Measurements from ENCODE around the gene P2RX2. TPM values are rescaled to one million over a fixed set of nuclear protein-coding genes. Genes with fewer than 3 reads are reported as not detected.
A peak's percentile ranks its signal among the peaks of the same experiment; 100 is the strongest.

P2RX2 gene
- polyA plus RNA-seq, 4 donors: 1.9 to 17.7 TPM; not detected in 2

- FAIRE-seq: no peak
- H3K36me3 ChIP-seq (ENCODE audit: control insufficient read depth in 3 of 3, insufficient read depth in 2 of 3, low read depth in 1 of 3, low read length in 3 of 3): peaks cover 2 to 34% (median 5%) of the 10 kb centered on the region in 3 donors
- peaks cover 0 to 10% of the 10 kb centered on the region in 2 donors for H3K9me3 ChIP-seq (ENCODE audit: control insufficient read depth in 2 of 2, insufficient read depth in 1 of 2, low read depth in 1 of 2, low read length in 1 of 2)
- peaks cover 0 to 11% (median 4%) of the 10 kb centered on the region in 3 donors for H3K4me1 ChIP-seq (ENCODE audit: control insufficient read depth in 3 of 3, insufficient read depth in 2 of 3, low read depth in 1 of 3, low read length in 2 of 3)
- peaks cover 0 to 35% (median 11%) of the 10 kb centered on the region in 3 donors for H3K27me3 ChIP-seq (ENCODE audit: control insufficient read depth in 3 of 3, insufficient read depth in 3 of 3, low read length in 3 of 3)
- 45 to 71% (median 56%) methylated on average over 20 to 21 of the region's 21 CpGs for WGBS, 3 donors
- H3K27ac ChIP-seq (ENCODE audit: low read depth in 1 of 3, low read length in 2 of 3): no peak overlapping the region
- no peak for DNase-seq
- H3K4me3 ChIP-seq (ENCODE audit: low read depth in 1 of 3, low read length in 3 of 3): no peak overlapping the region
These were observed 3.3 kb downstream of the P2RX2 start for GRCh38 chr12:132621657-132622435.

GRCh38 chr12:132622437-132623071 lies 4.0 kb downstream of the P2RX2 start:
- Histone ChIP-seq H3K9me3 (ENCODE audit: control insufficient read depth in 2 of 2, insufficient read depth in 1 of 2, low read depth in 1 of 2, low read length in 1 of 2) (peaks cover 0 to 3% of the 10 kb centered on the region in 2 donors), H3K36me3 (ENCODE audit: control insufficient read depth in 3 of 3, insufficient read depth in 2 of 3, low read depth in 1 of 3, low read length in 3 of 3) (peaks cover 2 to 37% (median 5%) of the 10 kb centered on the region in 3 donors), H3K27ac (ENCODE audit: low read depth in 1 of 3, low read length in 2 of 3) (peak overlapping the region in 1 of 3 donors; percentile 42), H3K27me3 (ENCODE audit: control insufficient read depth in 3 of 3, insufficient read depth in 3 of 3, low read length in 3 of 3) (peaks cover 0 to 27% (median 4%) of the 10 kb centered on the region in 3 donors), H3K4me3 (ENCODE audit: low read depth in 1 of 3, low read length in 3 of 3) (no peak overlapping the region), H3K4me1 (ENCODE audit: control insufficient read depth in 3 of 3, insufficient read depth in 2 of 3, low read depth in 1 of 3, low read length in 2 of 3) (peaks cover 0 to 11% (median 4%) of the 10 kb centered on the region in 3 donors)
- FAIRE-seq: no peak
- WGBS, 3 donors: 13 to 34% (median 34%) methylated on average over 11 of the region's 11 CpGs
- peak; percentile 25 to 44 for DNase-seq

- H3K27ac ChIP-seq (ENCODE audit: low read depth in 1 of 3, low read length in 2 of 3): peak overlapping the region in 1 of 3 donors; percentile 42
- no peaks in the 10 kb centered on the region for H3K9me3 ChIP-seq (ENCODE audit: control insufficient read depth in 2 of 2, insufficient read depth in 1 of 2, low read depth in 1 of 2, low read length in 1 of 2)
- peaks cover 0 to 20% (median 0%) of the 10 kb centered on the region in 3 donors for H3K27me3 ChIP-seq (ENCODE audit: control insufficient read depth in 3 of 3, insufficient read depth in 3 of 3, low read length in 3 of 3)
- 71 to 79% (median 75%) methylated on average over 25 of the region's 25 CpGs for WGBS, 3 donors
- H3K36me3 ChIP-seq (ENCODE audit: control insufficient read depth in 3 of 3, insufficient read depth in 2 of 3, low read depth in 1 of 3, low read length in 3 of 3): peaks cover 2 to 37% (median 5%) of the 10 kb centered on the region in 3 donors
- FAIRE-seq (no peak), DNase-seq (peak in 1 of 2 donors; percentile 44)
- peaks cover 0 to 11% (median 4%) of the 10 kb centered on the region in 3 donors for H3K4me1 ChIP-seq (ENCODE audit: control insufficient read depth in 3 of 3, insufficient read depth in 2 of 3, low read depth in 1 of 3, low read length in 2 of 3)
- no peak overlapping the region for H3K4me3 ChIP-seq (ENCODE audit: low read depth in 1 of 3, low read length in 3 of 3)
These were observed 4.7 kb downstream of the P2RX2 start for GRCh38 chr12:132623072-132623869.

- H3K36me3 ChIP-seq (ENCODE audit: control insufficient read depth in 3 of 3, insufficient read depth in 2 of 3, low read depth in 1 of 3, low read length in 3 of 3): peaks cover 2 to 41% (median 5%) of the 10 kb centered on the region in 3 donors
- FAIRE-seq: no peak
- WGBS, 3 donors: 94 to 95% (median 94%) methylated on average over 22 of the region's 22 CpGs
- H3K27me3 ChIP-seq (ENCODE audit: control insufficient read depth in 3 of 3, insufficient read depth in 3 of 3, low read length in 3 of 3): peaks cover 0 to 17% (median 0%) of the 10 kb centered on the region in 3 donors
- H3K4me3 ChIP-seq (ENCODE audit: low read depth in 1 of 3, low read length in 3 of 3): no peak overlapping the region
- peaks cover 0 to 11% (median 4%) of the 10 kb centered on the region in 3 donors for H3K4me1 ChIP-seq (ENCODE audit: control insufficient read depth in 3 of 3, insufficient read depth in 2 of 3, low read depth in 1 of 3, low read length in 2 of 3)
- H3K9me3 ChIP-seq (ENCODE audit: control insufficient read depth in 2 of 2, insufficient read depth in 1 of 2, low read depth in 1 of 2, low read length in 1 of 2): no peaks in the 10 kb centered on the region
- no peak for DNase-seq
- H3K27ac ChIP-seq (ENCODE audit: low read depth in 1 of 3, low read length in 2 of 3): no peak overlapping the region
These were observed 5.7 kb downstream of the P2RX2 start for GRCh38 chr12:132624186-132624855.

GRCh38 chr12:132624910-132625630 lies 6.5 kb downstream of the P2RX2 start:
- FAIRE-seq: no peak
- WGBS, 3 donors: 92 to 93% (median 92%) methylated on average over 29 to 32 of the region's 32 CpGs
- H3K27ac ChIP-seq (ENCODE audit: low read depth in 1 of 3, low read length in 2 of 3): no peak overlapping the region
- no peak overlapping the region for H3K4me3 ChIP-seq (ENCODE audit: low read depth in 1 of 3, low read length in 3 of 3)
- DNase-seq: no peak
- H3K4me1 ChIP-seq (ENCODE audit: control insufficient read depth in 3 of 3, insufficient read depth in 2 of 3, low read depth in 1 of 3, low read length in 2 of 3): peaks cover 0 to 9% (median 4%) of the 10 kb centered on the region in 3 donors
- peaks cover 0 to 10% (median 0%) of the 10 kb centered on the region in 3 donors for H3K27me3 ChIP-seq (ENCODE audit: control insufficient read depth in 3 of 3, insufficient read depth in 3 of 3, low read length in 3 of 3)
- H3K9me3 ChIP-seq (ENCODE audit: control insufficient read depth in 2 of 2, insufficient read depth in 1 of 2, low read depth in 1 of 2, low read length in 1 of 2): no peaks in the 10 kb centered on the region
- peaks cover 4 to 46% (median 7%) of the 10 kb centered on the region in 3 donors for H3K36me3 ChIP-seq (ENCODE audit: control insufficient read depth in 3 of 3, insufficient read depth in 2 of 3, low read depth in 1 of 3, low read length in 3 of 3)

- Histone ChIP-seq H3K27me3 (ENCODE audit: control insufficient read depth in 3 of 3, insufficient read depth in 3 of 3, low read length in 3 of 3) (peaks cover 0 to 3% (median 0%) of the 10 kb centered on the region in 3 donors), H3K4me1 (ENCODE audit: control insufficient read depth in 3 of 3, insufficient read depth in 2 of 3, low read depth in 1 of 3, low read length in 2 of 3) (peaks cover 0 to 9% (median 4%) of the 10 kb centered on the region in 3 donors), H3K36me3 (ENCODE audit: control insufficient read depth in 3 of 3, insufficient read depth in 2 of 3, low read depth in 1 of 3, low read length in 3 of 3) (peaks cover 6 to 53% (median 8%) of the 10 kb centered on the region in 3 donors), H3K4me3 (ENCODE audit: low read depth in 1 of 3, low read length in 3 of 3) (no peak overlapping the region), H3K27ac (ENCODE audit: low read depth in 1 of 3, low read length in 2 of 3) (no peak overlapping the region), H3K9me3 (ENCODE audit: control insufficient read depth in 2 of 2, insufficient read depth in 1 of 2, low read depth in 1 of 2, low read length in 1 of 2) (no peaks in the 10 kb centered on the region)
- FAIRE-seq: no peak
- 94 to 98% (median 96%) methylated on average over 24 of the region's 24 CpGs for WGBS, 3 donors
- no peak for DNase-seq
These were observed 7.3 kb downstream of the P2RX2 start for GRCh38 chr12:132625731-132626430.

GRCh38 chr12:132629330-132629729 lies 10.8 kb downstream of the P2RX2 start:
- Histone ChIP-seq H3K4me1 (ENCODE audit: control insufficient read depth in 3 of 3, insufficient read depth in 2 of 3, low read depth in 1 of 3, low read length in 2 of 3) (no peaks in the 10 kb centered on the region), H3K4me3 (ENCODE audit: low read depth in 1 of 3, low read length in 3 of 3) (no peak overlapping the region), H3K36me3 (ENCODE audit: control insufficient read depth in 3 of 3, insufficient read depth in 2 of 3, low read depth in 1 of 3, low read length in 3 of 3) (peaks cover 14 to 72% (median 15%) of the 10 kb centered on the region in 3 donors), H3K27me3 (ENCODE audit: control insufficient read depth in 3 of 3, insufficient read depth in 3 of 3, low read length in 3 of 3) (no peaks in the 10 kb centered on the region), H3K9me3 (ENCODE audit: control insufficient read depth in 2 of 2, insufficient read depth in 1 of 2, low read depth in 1 of 2, low read length in 1 of 2) (no peaks in the 10 kb centered on the region), H3K27ac (ENCODE audit: low read depth in 1 of 3, low read length in 2 of 3) (no peak overlapping the region)
- no peak for DNase-seq
- FAIRE-seq: no peak
- WGBS, 3 donors: 97 to 99% (median 98%) methylated on average over 6 of the region's 6 CpGs
